NCI-H510A (cell line): ENCODE measurements around the gene NBEAL2.

ENCODE experiments used
- DNase-seq: peaks from one replicate; lab custom pipeline; 2025; lab: John Stamatoyannopoulos, UW

The NBEAL2 gene

GRCh38 chr3:46946416-46946815 is 33.0 kb upstream of the NBEAL2 start:
- no peak for DNase-seq

GRCh38 chr3:46946856-46947545 is 32.5 kb upstream of the NBEAL2 start:
- DNase-seq, result no peak

- no peak for DNase-seq
These were observed 31.9 kb upstream of the NBEAL2 start for GRCh38 chr3:46947546-46947901.

GRCh38 chr3:46947981-46948791 is 31.3 kb upstream of the NBEAL2 start:
- DNase-seq, result no peak

GRCh38 chr3:46948830-46949671 is 30.4 kb upstream of the NBEAL2 start:
- no peak for DNase-seq

- no peak for DNase-seq
These were observed 29.3 kb upstream of the NBEAL2 start for GRCh38 chr3:46950177-46950576.

GRCh38 chr3:46950650-46951241 is 28.7 kb upstream of the NBEAL2 start:
- no peak for DNase-seq

- no peak for DNase-seq
These were observed 26.7 kb upstream of the NBEAL2 start for GRCh38 chr3:46952813-46953212.

- DNase-seq, result no peak
These were observed 26.0 kb upstream of the NBEAL2 start for GRCh38 chr3:46953234-46954010.

GRCh38 chr3:46954178-46954577 is 25.3 kb upstream of the NBEAL2 start:
- no peak for DNase-seq

- no peak for DNase-seq
These were observed 24.3 kb upstream of the NBEAL2 start for GRCh38 chr3:46955157-46955556.

GRCh38 chr3:46955801-46956259 is 23.6 kb upstream of the NBEAL2 start:
- DNase-seq, result no peak

- no peak for DNase-seq
These were observed 22.2 kb upstream of the NBEAL2 start for GRCh38 chr3:46957092-46957820.

GRCh38 chr3:46958467-46959160 is 20.9 kb upstream of the NBEAL2 start:
- no peak for DNase-seq

- no peak for DNase-seq
These were observed 20.3 kb upstream of the NBEAL2 start for GRCh38 chr3:46959161-46959511.

- DNase-seq, result no peak
These were observed 19.3 kb upstream of the NBEAL2 start for GRCh38 chr3:46960081-46960701.

GRCh38 chr3:46960835-46961234 is 18.6 kb upstream of the NBEAL2 start:
- no peak for DNase-seq

- DNase-seq, result no peak
These were observed 17.0 kb upstream of the NBEAL2 start for GRCh38 chr3:46962427-46962826.

- DNase-seq, result no peak
These were observed 16.5 kb upstream of the NBEAL2 start for GRCh38 chr3:46962990-46963389.
